ENCODE measurements around the gene ROPN1B.

The ROPN1B gene

DNA sequence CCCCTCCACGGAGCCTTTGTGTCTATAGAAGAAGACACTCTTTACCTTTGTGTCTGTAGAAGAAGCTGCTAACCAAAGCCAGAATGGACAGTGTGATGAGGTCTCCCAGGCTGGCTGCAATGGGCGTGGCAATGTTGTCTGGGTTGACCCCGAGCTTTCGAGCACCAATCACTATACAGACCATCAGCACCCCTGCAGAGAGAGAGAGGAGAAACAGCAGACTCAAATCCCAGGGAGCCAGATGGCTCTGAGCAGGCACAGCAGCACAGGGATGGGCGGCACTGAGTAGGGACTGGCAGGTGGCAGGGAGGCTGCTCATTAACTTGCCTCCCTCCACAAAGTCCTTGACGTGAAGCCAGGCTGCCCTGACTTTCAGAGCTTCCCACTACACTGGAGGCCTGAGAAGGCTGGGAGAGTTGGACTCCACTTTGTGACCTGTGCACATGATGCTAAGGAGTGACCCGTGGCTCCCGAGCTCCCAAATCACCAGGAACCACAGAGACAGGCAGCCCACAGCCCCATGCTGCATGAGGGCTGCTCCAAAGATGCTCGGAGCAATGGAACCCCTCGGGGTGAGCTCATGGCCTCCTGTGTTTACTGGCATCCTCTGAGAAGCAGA is 53.9 kb downstream of the ROPN1B start:
- H3F3A ChIP-seq (ENCODE audit: insufficient read depth): no peaks in the 10 kb centered on the region
- H3K79me2 ChIP-seq (ENCODE audit: insufficient read depth, low read length): no peaks in the 10 kb centered on the region
- H3K9me3 ChIP-seq (ENCODE audit: insufficient read depth, low read length): peaks cover 6% of the 10 kb centered on the region; the same call in 1 of the 2 replicates
- H3K9ac ChIP-seq (ENCODE audit: low read length): no peak overlapping the region
- H3K4me3 ChIP-seq (ENCODE audit: insufficient read depth, low read length, poor library complexity, severe bottlenecking): no peak overlapping the region
- no peaks in the 10 kb centered on the region for H3K27me3 ChIP-seq (ENCODE audit: low read length)
- no peak overlapping the region for H3K27ac ChIP-seq (ENCODE audit: low read depth, low read length)
- H3K4me2 ChIP-seq (ENCODE audit: low read depth, low read length, poor library complexity, severe bottlenecking): no peak overlapping the region
- no peak for TF ChIP-seq EZH2phosphoT487 (conservative IDR thresholded peaks at IDR 0.05; ENCODE audit: low read length)
- TF ChIP-seq, protein P1, sequence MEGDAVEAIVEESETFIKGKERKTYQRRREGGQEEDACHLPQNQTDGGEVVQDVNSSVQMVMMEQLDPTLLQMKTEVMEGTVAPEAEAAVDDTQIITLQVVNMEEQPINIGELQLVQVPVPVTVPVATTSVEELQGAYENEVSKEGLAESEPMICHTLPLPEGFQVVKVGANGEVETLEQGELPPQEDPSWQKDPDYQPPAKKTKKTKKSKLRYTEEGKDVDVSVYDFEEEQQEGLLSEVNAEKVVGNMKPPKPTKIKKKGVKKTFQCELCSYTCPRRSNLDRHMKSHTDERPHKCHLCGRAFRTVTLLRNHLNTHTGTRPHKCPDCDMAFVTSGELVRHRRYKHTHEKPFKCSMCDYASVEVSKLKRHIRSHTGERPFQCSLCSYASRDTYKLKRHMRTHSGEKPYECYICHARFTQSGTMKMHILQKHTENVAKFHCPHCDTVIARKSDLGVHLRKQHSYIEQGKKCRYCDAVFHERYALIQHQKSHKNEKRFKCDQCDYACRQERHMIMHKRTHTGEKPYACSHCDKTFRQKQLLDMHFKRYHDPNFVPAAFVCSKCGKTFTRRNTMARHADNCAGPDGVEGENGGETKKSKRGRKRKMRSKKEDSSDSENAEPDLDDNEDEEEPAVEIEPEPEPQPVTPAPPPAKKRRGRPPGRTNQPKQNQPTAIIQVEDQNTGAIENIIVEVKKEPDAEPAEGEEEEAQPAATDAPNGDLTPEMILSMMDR (IDR thresholded peaks at IDR 0.05; ENCODE audit: insufficient read depth, low read length, poor library complexity, severe bottlenecking): no peak
- no peaks in the 10 kb centered on the region for H4K20me1 ChIP-seq (ENCODE audit: low read depth, low read length)
- no peaks in the 10 kb centered on the region for H3K9me2 ChIP-seq (replicated peaks; ENCODE audit: insufficient read depth, low read length)
- H2AFZ ChIP-seq (ENCODE audit: low read depth, low read length, severe bottlenecking): no peak overlapping the region
- H3K36me3 ChIP-seq (ENCODE audit: low read length): no peaks in the 10 kb centered on the region

DNA sequence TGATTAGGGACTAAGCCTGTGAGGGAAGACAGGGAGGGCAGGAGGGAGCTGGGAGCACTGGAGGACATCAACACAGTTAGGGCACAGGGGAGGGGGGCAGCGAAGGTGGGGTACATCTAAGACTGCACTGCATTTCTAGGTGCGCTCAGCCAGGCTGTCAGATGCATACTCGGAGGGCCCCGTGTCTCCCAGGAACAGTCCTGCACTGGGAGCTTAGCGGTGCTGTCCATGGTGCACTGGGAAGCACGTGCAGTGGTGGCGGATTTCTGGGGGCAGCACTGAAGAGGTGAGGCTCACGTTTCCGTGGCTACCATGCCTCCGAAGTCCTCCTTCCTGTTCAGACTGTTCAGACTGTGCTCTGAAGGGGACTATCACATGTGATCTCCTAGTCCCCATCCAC is 54.4 kb downstream of the ROPN1B start:
- H3K4me2 ChIP-seq (ENCODE audit: low read depth, low read length, poor library complexity, severe bottlenecking): no peak overlapping the region
- no peaks in the 10 kb centered on the region for H3F3A ChIP-seq (ENCODE audit: insufficient read depth)
- peaks cover 11% of the 10 kb centered on the region; the same call in 1 of the 2 replicates for H3K9me3 ChIP-seq (ENCODE audit: insufficient read depth, low read length)
- no peaks in the 10 kb centered on the region for H3K9me2 ChIP-seq (replicated peaks; ENCODE audit: insufficient read depth, low read length)
- no peaks in the 10 kb centered on the region for H4K20me1 ChIP-seq (ENCODE audit: low read depth, low read length)
- no peak overlapping the region for H2AFZ ChIP-seq (ENCODE audit: low read depth, low read length, severe bottlenecking)
- H3K27me3 ChIP-seq (ENCODE audit: low read length): no peaks in the 10 kb centered on the region
- TF ChIP-seq, protein P1 (IDR thresholded peaks at IDR 0.05; ENCODE audit: insufficient read depth, low read length, poor library complexity, severe bottlenecking): no peak
- no peak for TF ChIP-seq EZH2phosphoT487 (conservative IDR thresholded peaks at IDR 0.05; ENCODE audit: low read length)
- H3K27ac ChIP-seq (ENCODE audit: low read depth, low read length): no peak overlapping the region
- H3K9ac ChIP-seq (ENCODE audit: low read length): no peak overlapping the region
- no peak overlapping the region for H3K4me3 ChIP-seq (ENCODE audit: insufficient read depth, low read length, poor library complexity, severe bottlenecking)
- no peaks in the 10 kb centered on the region for H3K36me3 ChIP-seq (ENCODE audit: low read length)
- H3K79me2 ChIP-seq (ENCODE audit: insufficient read depth, low read length): no peaks in the 10 kb centered on the region

DNA sequence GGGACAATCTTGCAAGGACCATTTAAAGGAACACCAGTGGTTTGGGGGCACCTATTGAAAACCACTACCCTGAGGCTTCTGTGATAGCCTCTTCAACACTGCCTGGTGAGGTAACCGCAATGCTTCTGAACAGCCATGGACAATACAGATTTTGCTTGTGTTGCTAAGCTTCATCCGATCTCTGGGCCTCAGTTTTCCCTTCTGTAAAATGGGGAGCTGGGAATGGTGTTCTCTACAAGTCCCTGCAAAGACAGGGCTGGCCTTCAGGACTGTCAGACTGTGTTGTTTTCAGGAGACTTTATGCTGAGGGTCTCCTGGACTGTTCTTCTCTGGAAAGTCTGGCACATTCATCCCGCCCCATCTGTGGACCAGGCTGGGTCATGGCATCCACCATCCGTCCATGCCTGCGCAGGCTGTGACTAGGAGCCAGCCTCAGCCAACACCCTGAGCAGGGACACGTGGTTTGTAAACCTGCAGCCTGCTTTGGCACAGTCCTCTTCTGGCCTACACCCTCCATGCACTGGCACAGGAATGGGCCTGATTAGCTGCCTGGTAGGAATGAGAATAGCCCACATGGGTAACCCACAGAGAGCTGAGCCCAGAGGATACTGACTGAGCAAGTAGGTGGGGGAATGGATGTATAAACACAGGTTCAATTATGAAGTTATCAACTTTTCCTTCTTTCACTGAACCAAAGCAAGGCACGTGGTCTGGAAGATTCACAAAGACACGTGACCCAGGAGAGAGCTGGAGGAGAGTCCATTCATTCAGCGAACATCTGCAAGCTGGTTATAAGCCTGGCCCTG is 55.3 kb downstream of the ROPN1B start:
- Histone ChIP-seq H3F3A (ENCODE audit: insufficient read depth) (no peaks in the 10 kb centered on the region), H3K4me3 (ENCODE audit: insufficient read depth, low read length, poor library complexity, severe bottlenecking) (no peak overlapping the region), H3K9me3 (ENCODE audit: insufficient read depth, low read length) (peaks cover 14% of the 10 kb centered on the region; the same call in 1 of the 2 replicates), H3K79me2 (ENCODE audit: insufficient read depth, low read length) (no peaks in the 10 kb centered on the region), H4K20me1 (ENCODE audit: low read depth, low read length) (no peaks in the 10 kb centered on the region), H2AFZ (ENCODE audit: low read depth, low read length, severe bottlenecking) (no peak overlapping the region), H3K27ac (ENCODE audit: low read depth, low read length) (no peak overlapping the region), H3K9me2 (replicated peaks; ENCODE audit: insufficient read depth, low read length) (no peaks in the 10 kb centered on the region), H3K4me2 (ENCODE audit: low read depth, low read length, poor library complexity, severe bottlenecking) (no peak overlapping the region), H3K27me3 (ENCODE audit: low read length) (no peaks in the 10 kb centered on the region), H3K36me3 (ENCODE audit: low read length) (no peaks in the 10 kb centered on the region), H3K9ac (ENCODE audit: low read length) (no peak overlapping the region)
- TF ChIP-seq EZH2phosphoT487 (conservative IDR thresholded peaks at IDR 0.05; ENCODE audit: low read length): no peak
- TF ChIP-seq, protein P1 (IDR thresholded peaks at IDR 0.05; ENCODE audit: insufficient read depth, low read length, poor library complexity, severe bottlenecking): no peak
